Mesenteric fat pad (tissue), 1 donor: Measurements from ENCODE around the gene BSCL2. TPM values are rescaled to one million over a fixed set of nuclear protein-coding genes. Genes with fewer than 3 reads are reported as not detected.
A peak's percentile ranks its signal among the peaks of the same experiment; 100 is the strongest.
"Not testable (repeated sequence)": the region's sequence is repeated elsewhere in the genome, so short reads cannot be mapped to it uniquely, and the experiment has no call there.

Experiments used
- DNase-seq: peaks from one replicate; pipeline ENCODE4 v3.0.0-alpha.2; 2020; ENCODE audit warnings: low spot score
- total RNA-seq: library from RNA; stranded (reverse); fragmentation: NEBNext Ultra II Directional; extraction: Animal tissue kit (Norgen Biotek cat#: 25700); gene quantifications from one replicate; pipeline ENCODE4 v1.2.1, GENCODE V29; 2021
- donor health status: DM: yes; HTN: yes; CAD: no.

The BSCL2 gene
- total RNA-seq, 1 donor from 2014 or later, result 41.9 TPM

GRCh38 chr11:62719302-62719978, 12.2 kb upstream of the BSCL2 start:
- DNase-seq, result no peak

GRCh38 chr11:62716816-62717215, 9.6 kb upstream of the BSCL2 start:
- peak; percentile 76 for DNase-seq

GRCh38 chr11:62716206-62716605, 9.0 kb upstream of the BSCL2 start:
- DNase-seq, result no peak

- DNase-seq, result peak; percentile 37
These were observed 8.2 kb upstream of the BSCL2 start for GRCh38 chr11:62715150-62716130.

- no peak for DNase-seq
These were observed 6.1 kb upstream of the BSCL2 start for GRCh38 chr11:62713343-62713742.

- no peak for DNase-seq
These were observed 5.6 kb upstream of the BSCL2 start for GRCh38 chr11:62712861-62713260.

- no peak for DNase-seq
These were observed 5.1 kb upstream of the BSCL2 start for GRCh38 chr11:62712276-62712812.

- no peak for DNase-seq
These were observed 2.7 kb upstream of the BSCL2 start for GRCh38 chr11:62710001-62710345.

GRCh38 chr11:62709247-62710000, 2.2 kb upstream of the BSCL2 start:
- DNase-seq, result peak; percentile 97

GRCh38 chr11:62708793-62709192, 1.6 kb upstream of the BSCL2 start:
- no peak for DNase-seq

- DNase-seq, result no peak
These were observed 1.2 kb upstream of the BSCL2 start for GRCh38 chr11:62708392-62708791.

- DNase-seq, result no peak
These were observed 375 bp downstream of the BSCL2 start for GRCh38 chr11:62706850-62707247.

GRCh38 chr11:62705880-62706849, 1.1 kb downstream of the BSCL2 start:
- DNase-seq, result peak; percentile 99

GRCh38 chr11:62705413-62705812, 1.8 kb downstream of the BSCL2 start:
- no peak for DNase-seq

- not testable (repeated sequence) for DNase-seq
These were observed 3.3 kb downstream of the BSCL2 start for GRCh38 chr11:62703921-62704320.

- no peak for DNase-seq
These were observed 5.0 kb downstream of the BSCL2 start for GRCh38 chr11:62702246-62702645.

GRCh38 chr11:62694455-62695167, 12.6 kb downstream of the BSCL2 start:
- DNase-seq, result no peak

- DNase-seq, result not testable (repeated sequence)
These were observed 13.6 kb downstream of the BSCL2 start for GRCh38 chr11:62693624-62694023.

- DNase-seq, result no peak
These were observed 17.6 kb downstream of the BSCL2 start, which contains the start of gene LRRN4CL for GRCh38 chr11:62689421-62690183. Gene LRRN4CL, minus strand, starts transcription at chr11:62689530. Its CDS starts 1,022 bp downstream, at chr11:62688508.
